ENCODE data around the gene IDH2.
A peak's percentile ranks its signal among the peaks of the same experiment; 100 is the strongest.

The IDH2 gene

GRCh38 chr15:90063770-90064247 lies 38.5 kb downstream of the IDH2 start:
- no peak for DNase-seq (ENCODE audit: low read depth, low spot score)

GRCh38 chr15:90062973-90063769 lies 39.1 kb downstream of the IDH2 start:
- DNase-seq (ENCODE audit: low read depth, low spot score), result no peak

GRCh38 chr15:90062462-90062932 lies 39.8 kb downstream of the IDH2 start:
- DNase-seq (ENCODE audit: low read depth, low spot score), result no peak

GRCh38 chr15:90062023-90062442 lies 40.2 kb downstream of the IDH2 start:
- DNase-seq (ENCODE audit: low read depth, low spot score), result no peak

- no peak for DNase-seq (ENCODE audit: low read depth, low spot score)
Observed at GRCh38 chr15:90060797-90061196, 41.5 kb downstream of the IDH2 start.

GRCh38 chr15:90059208-90059985 lies 42.9 kb downstream of the IDH2 start:
- DNase-seq (ENCODE audit: low read depth, low spot score), result peak; percentile 48

GRCh38 chr15:90058775-90059174 lies 43.5 kb downstream of the IDH2 start:
- DNase-seq (ENCODE audit: low read depth, low spot score), result no peak

GRCh38 chr15:90058308-90058707 lies 44.0 kb downstream of the IDH2 start:
- no peak for DNase-seq (ENCODE audit: low read depth, low spot score)

GRCh38 chr15:90056529-90056928 lies 45.7 kb downstream of the IDH2 start:
- no peak for DNase-seq (ENCODE audit: low read depth, low spot score)

- DNase-seq (ENCODE audit: low read depth, low spot score), result no peak
Observed at GRCh38 chr15:90055182-90055581, 47.1 kb downstream of the IDH2 start.

GRCh38 chr15:90054618-90055097 lies 47.6 kb downstream of the IDH2 start:
- DNase-seq (ENCODE audit: low read depth, low spot score), result no peak

- DNase-seq (ENCODE audit: low read depth, low spot score), result no peak
Observed at GRCh38 chr15:90053685-90054466, 48.4 kb downstream of the IDH2 start.

- DNase-seq (ENCODE audit: low read depth, low spot score), result no peak
Observed at GRCh38 chr15:90051874-90052273, 50.4 kb downstream of the IDH2 start.

GRCh38 chr15:90049666-90050604 lies 52.3 kb downstream of the IDH2 start:
- DNase-seq (ENCODE audit: low read depth, low spot score), result no peak

- DNase-seq (ENCODE audit: low read depth, low spot score), result no peak
Observed at GRCh38 chr15:90049030-90049429, 53.2 kb downstream of the IDH2 start.

GRCh38 chr15:90047956-90048575 lies 54.2 kb downstream of the IDH2 start:
- no peak for DNase-seq (ENCODE audit: low read depth, low spot score)

- DNase-seq (ENCODE audit: low read depth, low spot score), result no peak
Observed at GRCh38 chr15:90046911-90047392, 55.3 kb downstream of the IDH2 start.

- no peak for DNase-seq (ENCODE audit: low read depth, low spot score)
Observed at GRCh38 chr15:90046289-90046688, 56.0 kb downstream of the IDH2 start.

GRCh38 chr15:90044916-90045371 lies 57.3 kb downstream of the IDH2 start:
- DNase-seq (ENCODE audit: low read depth, low spot score), result no peak

- no peak for DNase-seq (ENCODE audit: low read depth, low spot score)
Observed at GRCh38 chr15:90044191-90044590, 58.1 kb downstream of the IDH2 start.

Data from activated CD4-positive, CD25-positive, alpha-beta regulatory T cell treated with anti-CD3 and anti-CD28 coated beads, Interleukin-2, amount 50 U/mL, for 16 hours (primary cell).